ENCODE measurements around the gene WFIKKN1. TPM values are rescaled to one million over a fixed set of nuclear protein-coding genes. Genes with fewer than 3 reads are reported as not detected.

WFIKKN1 gene
- total and polyA plus RNA-seq, 2 of the 13 experiments (the other 11 are each of a cell fraction or from before 2014, with no cell fraction given), result 1.7 to 4.9 TPM

DNA sequence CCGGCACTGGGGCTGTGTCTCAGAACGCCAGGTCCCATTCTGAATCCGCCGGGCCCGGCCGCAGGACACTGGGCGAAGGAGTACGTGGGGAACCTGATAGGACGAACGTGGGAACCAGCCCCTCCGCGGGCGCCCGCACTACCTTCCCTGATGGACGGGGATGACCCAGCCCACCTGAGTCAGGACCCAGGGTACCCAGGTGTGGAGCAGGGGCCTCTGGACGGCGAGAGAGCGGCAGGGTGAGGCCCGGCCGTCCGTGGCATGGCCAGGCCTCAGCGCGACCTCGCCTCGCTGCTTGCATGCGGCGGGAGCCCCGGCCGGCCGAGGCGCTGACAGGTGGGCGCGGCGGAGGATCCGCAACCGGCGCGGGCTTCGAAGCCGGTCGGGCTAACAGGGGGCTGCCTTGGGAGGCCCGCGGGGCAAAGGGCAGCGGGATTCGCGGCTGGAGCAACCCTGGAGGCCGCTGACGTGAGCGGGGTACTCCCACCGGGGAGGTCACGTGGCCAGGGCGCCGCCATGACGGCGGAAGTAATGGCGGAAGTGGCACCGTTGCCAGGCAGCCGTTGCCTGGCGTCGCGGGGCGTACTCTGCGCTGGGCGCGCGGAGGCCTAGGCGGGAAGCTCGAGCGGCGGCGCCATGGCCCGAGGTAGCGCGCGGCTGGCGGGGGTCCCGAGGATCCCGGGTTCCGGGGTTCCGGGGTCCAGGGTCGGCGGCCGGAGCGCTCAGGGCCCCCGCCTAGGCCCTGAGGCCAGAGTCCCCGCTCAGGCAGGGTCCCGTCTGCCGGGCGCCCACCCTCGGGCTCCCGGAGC is 18.2 kb downstream of the WFIKKN1 start, which contains the start of gene WDR90 (continued):
- TF ChIP-seq, protein P1, sequence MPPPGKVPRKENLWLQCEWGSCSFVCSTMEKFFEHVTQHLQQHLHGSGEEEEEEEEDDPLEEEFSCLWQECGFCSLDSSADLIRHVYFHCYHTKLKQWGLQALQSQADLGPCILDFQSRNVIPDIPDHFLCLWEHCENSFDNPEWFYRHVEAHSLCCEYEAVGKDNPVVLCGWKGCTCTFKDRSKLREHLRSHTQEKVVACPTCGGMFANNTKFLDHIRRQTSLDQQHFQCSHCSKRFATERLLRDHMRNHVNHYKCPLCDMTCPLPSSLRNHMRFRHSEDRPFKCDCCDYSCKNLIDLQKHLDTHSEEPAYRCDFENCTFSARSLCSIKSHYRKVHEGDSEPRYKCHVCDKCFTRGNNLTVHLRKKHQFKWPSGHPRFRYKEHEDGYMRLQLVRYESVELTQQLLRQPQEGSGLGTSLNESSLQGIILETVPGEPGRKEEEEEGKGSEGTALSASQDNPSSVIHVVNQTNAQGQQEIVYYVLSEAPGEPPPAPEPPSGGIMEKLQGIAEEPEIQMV (CRISPR knock-in tag; IDR thresholded peaks at IDR 0.05; ENCODE audit: low read depth), result no peak
- no peak; the same call in 1 of the 2 replicates for TF ChIP-seq HES4 (CRISPR knock-in tag; IDR thresholded peaks at IDR 0.05; ENCODE audit: borderline replicate concordance)
- TF ChIP-seq TMF1 (CRISPR knock-in tag; IDR thresholded peaks at IDR 0.05; ENCODE audit: low read depth), result peak; percentile 85
- TF ChIP-seq ZNF556 (CRISPR knock-in tag; IDR thresholded peaks at IDR 0.05; ENCODE audit: borderline replicate concordance), result peak; percentile 28; the same call in 1 of the 2 replicates
- TF ChIP-seq, protein P2, sequence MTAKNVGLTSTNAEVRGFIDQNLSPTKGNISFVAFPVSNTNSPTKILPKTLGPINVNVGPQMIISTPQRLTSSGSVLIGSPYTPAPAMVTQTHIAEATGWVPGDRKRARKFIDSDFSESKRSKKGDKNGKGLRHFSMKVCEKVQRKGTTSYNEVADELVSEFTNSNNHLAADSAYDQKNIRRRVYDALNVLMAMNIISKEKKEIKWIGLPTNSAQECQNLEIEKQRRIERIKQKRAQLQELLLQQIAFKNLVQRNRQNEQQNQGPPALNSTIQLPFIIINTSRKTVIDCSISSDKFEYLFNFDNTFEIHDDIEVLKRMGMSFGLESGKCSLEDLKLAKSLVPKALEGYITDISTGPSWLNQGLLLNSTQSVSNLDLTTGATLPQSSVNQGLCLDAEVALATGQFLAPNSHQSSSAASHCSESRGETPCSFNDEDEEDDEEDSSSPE (CRISPR knock-in tag; IDR thresholded peaks at IDR 0.05), result peak; percentile 96
- no peak for TF ChIP-seq CCAR2 (optimal IDR thresholded peaks at IDR 0.05; ENCODE audit: low read depth, low read length)
- TF ChIP-seq, protein P3, sequence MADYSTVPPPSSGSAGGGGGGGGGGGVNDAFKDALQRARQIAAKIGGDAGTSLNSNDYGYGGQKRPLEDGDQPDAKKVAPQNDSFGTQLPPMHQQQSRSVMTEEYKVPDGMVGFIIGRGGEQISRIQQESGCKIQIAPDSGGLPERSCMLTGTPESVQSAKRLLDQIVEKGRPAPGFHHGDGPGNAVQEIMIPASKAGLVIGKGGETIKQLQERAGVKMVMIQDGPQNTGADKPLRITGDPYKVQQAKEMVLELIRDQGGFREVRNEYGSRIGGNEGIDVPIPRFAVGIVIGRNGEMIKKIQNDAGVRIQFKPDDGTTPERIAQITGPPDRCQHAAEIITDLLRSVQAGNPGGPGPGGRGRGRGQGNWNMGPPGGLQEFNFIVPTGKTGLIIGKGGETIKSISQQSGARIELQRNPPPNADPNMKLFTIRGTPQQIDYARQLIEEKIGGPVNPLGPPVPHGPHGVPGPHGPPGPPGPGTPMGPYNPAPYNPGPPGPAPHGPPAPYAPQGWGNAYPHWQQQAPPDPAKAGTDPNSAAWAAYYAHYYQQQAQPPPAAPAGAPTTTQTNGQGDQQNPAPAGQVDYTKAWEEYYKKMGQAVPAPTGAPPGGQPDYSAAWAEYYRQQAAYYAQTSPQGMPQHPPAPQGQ (CRISPR knock-in tag; IDR thresholded peaks at IDR 0.05; ENCODE audit: borderline replicate concordance), result 0 out of 2 replicates have a peak, but pooled peaks have one; percentile 26
- TF ChIP-seq, protein P4, sequence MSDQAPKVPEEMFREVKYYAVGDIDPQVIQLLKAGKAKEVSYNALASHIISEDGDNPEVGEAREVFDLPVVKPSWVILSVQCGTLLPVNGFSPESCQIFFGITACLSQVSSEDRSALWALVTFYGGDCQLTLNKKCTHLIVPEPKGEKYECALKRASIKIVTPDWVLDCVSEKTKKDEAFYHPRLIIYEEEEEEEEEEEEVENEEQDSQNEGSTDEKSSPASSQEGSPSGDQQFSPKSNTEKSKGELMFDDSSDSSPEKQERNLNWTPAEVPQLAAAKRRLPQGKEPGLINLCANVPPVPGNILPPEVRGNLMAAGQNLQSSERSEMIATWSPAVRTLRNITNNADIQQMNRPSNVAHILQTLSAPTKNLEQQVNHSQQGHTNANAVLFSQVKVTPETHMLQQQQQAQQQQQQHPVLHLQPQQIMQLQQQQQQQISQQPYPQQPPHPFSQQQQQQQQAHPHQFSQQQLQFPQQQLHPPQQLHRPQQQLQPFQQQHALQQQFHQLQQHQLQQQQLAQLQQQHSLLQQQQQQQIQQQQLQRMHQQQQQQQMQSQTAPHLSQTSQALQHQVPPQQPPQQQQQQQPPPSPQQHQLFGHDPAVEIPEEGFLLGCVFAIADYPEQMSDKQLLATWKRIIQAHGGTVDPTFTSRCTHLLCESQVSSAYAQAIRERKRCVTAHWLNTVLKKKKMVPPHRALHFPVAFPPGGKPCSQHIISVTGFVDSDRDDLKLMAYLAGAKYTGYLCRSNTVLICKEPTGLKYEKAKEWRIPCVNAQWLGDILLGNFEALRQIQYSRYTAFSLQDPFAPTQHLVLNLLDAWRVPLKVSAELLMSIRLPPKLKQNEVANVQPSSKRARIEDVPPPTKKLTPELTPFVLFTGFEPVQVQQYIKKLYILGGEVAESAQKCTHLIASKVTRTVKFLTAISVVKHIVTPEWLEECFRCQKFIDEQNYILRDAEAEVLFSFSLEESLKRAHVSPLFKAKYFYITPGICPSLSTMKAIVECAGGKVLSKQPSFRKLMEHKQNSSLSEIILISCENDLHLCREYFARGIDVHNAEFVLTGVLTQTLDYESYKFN (CRISPR knock-in tag; conservative IDR thresholded peaks at IDR 0.05), result peak; percentile 75
- TF ChIP-seq, protein P5, sequence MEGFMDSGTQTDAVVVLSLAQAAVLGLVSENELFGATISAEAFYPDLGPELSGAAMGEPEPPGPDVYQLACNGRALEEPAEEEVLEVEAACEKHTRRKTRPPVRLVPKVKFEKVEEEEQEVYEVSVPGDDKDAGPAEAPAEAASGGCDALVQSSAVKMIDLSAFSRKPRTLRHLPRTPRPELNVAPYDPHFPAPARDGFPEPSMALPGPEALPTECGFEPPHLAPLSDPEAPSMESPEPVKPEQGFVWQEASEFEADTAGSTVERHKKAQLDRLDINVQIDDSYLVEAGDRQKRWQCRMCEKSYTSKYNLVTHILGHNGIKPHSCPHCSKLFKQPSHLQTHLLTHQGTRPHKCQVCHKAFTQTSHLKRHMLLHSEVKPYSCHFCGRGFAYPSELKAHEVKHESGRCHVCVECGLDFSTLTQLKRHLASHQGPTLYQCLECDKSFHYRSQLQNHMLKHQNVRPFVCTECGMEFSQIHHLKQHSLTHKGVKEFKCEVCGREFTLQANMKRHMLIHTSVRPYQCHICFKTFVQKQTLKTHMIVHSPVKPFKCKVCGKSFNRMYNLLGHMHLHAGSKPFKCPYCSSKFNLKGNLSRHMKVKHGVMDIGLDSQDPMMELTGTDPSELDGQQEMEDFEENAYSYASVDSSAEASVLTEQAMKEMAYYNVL (CRISPR knock-in tag; IDR thresholded peaks at IDR 0.05; ENCODE audit: borderline replicate concordance), result peak; percentile 83; the same call in 1 of the 2 replicates
- no peak for TF ChIP-seq LCORL (IDR thresholded peaks at IDR 0.05)
- TF ChIP-seq LCORL (CRISPR knock-in tag; IDR thresholded peaks at IDR 0.05), result peak; percentile 90
- TF ChIP-seq, protein P6, sequence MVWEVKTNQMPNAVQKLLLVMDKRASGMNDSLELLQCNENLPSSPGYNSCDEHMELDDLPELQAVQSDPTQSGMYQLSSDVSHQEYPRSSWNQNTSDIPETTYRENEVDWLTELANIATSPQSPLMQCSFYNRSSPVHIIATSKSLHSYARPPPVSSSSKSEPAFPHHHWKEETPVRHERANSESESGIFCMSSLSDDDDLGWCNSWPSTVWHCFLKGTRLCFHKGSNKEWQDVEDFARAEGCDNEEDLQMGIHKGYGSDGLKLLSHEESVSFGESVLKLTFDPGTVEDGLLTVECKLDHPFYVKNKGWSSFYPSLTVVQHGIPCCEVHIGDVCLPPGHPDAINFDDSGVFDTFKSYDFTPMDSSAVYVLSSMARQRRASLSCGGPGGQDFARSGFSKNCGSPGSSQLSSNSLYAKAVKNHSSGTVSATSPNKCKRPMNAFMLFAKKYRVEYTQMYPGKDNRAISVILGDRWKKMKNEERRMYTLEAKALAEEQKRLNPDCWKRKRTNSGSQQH (CRISPR knock-in tag; IDR thresholded peaks at IDR 0.05; ENCODE audit: low read depth), result peak; percentile 93
- TF ChIP-seq, protein P7, sequence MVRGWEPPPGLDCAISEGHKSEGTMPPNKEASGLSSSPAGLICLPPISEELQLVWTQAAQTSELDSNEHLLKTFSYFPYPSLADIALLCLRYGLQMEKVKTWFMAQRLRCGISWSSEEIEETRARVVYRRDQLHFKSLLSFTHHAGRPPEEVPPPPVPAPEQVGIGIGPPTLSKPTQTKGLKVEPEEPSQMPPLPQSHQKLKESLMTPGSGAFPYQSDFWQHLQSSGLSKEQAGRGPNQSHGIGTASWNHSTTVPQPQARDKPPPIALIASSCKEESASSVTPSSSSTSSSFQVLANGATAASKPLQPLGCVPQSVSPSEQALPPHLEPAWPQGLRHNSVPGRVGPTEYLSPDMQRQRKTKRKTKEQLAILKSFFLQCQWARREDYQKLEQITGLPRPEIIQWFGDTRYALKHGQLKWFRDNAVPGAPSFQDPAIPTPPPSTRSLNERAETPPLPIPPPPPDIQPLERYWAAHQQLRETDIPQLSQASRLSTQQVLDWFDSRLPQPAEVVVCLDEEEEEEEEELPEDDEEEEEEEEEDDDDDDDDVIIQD (CRISPR knock-in tag; IDR thresholded peaks at IDR 0.05; ENCODE audit: low read depth), result no peak
